GM06990 (cell line): ENCODE results near the gene RASL10A.

Source experiments
- DNase-seq: peaks from one replicate; pipeline ENCODE4 v3.0.0-alpha.2; 2011; ENCODE audit not compliant: insufficient read length; ENCODE audit errors: extremely low read depth
- H3K27me3 ChIP-seq: replicated peaks from 2 replicates; pipeline ENCODE4 v1.6.0; 2011; ENCODE audit warnings: low read length; ENCODE audit not compliant: control insufficient read depth, insufficient read depth
- H3K36me3 ChIP-seq: 2 replicates; pipeline ENCODE4 v1.5.1; 2011; ENCODE audit warnings: low read length; ENCODE audit not compliant: control insufficient read depth, insufficient read depth
- H3K4me3 ChIP-seq: replicated peaks from 2 replicates; pipeline ENCODE4 v1.5.1; 2011; ENCODE audit warnings: low read depth, mild to moderate bottlenecking, control low read depth, low read length
- CTCF ChIP-seq: IDR thresholded peaks from 2 replicates; pipeline ENCODE4 v1.5.1; 2011; ENCODE audit warnings: low read length, control low read depth, mild to moderate bottlenecking, inconsistent platforms; ENCODE audit not compliant: insufficient read depth, poor library complexity, severe bottlenecking

RASL10A gene

GRCh38 chr22:29328566-29329500 lies 13.3 kb upstream of the RASL10A start:
- no peaks in the 10 kb centered on the region for H3K27me3 ChIP-seq
- no peak for TF ChIP-seq CTCF
- no peak for DNase-seq
- no peak overlapping the region for H3K4me3 ChIP-seq
- peaks cover 58% of the 10 kb centered on the region for H3K36me3 ChIP-seq

- no peak for DNase-seq
- peaks cover 53% of the 10 kb centered on the region for H3K36me3 ChIP-seq
- H3K27me3 ChIP-seq: no peaks in the 10 kb centered on the region
- H3K4me3 ChIP-seq: no peak overlapping the region
- no peak for TF ChIP-seq CTCF
Observed at GRCh38 chr22:29328055-29328454, 12.6 kb upstream of the RASL10A start.

GRCh38 chr22:29327089-29327764 lies 11.7 kb upstream of the RASL10A start:
- TF ChIP-seq CTCF: no peak
- no peak overlapping the region for H3K4me3 ChIP-seq
- DNase-seq: no peak
- no peaks in the 10 kb centered on the region for H3K27me3 ChIP-seq
- peaks cover 46% of the 10 kb centered on the region for H3K36me3 ChIP-seq

- no peak for TF ChIP-seq CTCF
- no peak for DNase-seq
- peaks cover 44% of the 10 kb centered on the region for H3K36me3 ChIP-seq
Observed at GRCh38 chr22:29326481-29326880, 11.0 kb upstream of the RASL10A start.

GRCh38 chr22:29325785-29326315 lies 10.4 kb upstream of the RASL10A start:
- no peak for DNase-seq
- TF ChIP-seq CTCF: no peak
- Histone ChIP-seq H3K4me3 (no peak overlapping the region), H3K36me3 (peaks cover 39% of the 10 kb centered on the region), H3K27me3 (no peaks in the 10 kb centered on the region)

More at GRCh38 chr22:29326481-29326880, 11.0 kb upstream of the RASL10A start:
- H3K27me3 ChIP-seq: no peaks in the 10 kb centered on the region
- no peak overlapping the region for H3K4me3 ChIP-seq
